Ishikawa (cell line): Measurements from ENCODE around the gene MSLN.

Experiments used
- CEBPB ChIP-seq: IDR thresholded peaks from 2 replicates; pipeline ENCODE4 v1.6.1; 2012
- CREB1 ChIP-seq: IDR thresholded peaks from 2 replicates; pipeline ENCODE4 v1.6.1; 2012; ENCODE audit warnings: low read depth
- EGR1 ChIP-seq: IDR thresholded peaks from 2 replicates; pipeline ENCODE4 v1.6.1; 2012
- EP300 ChIP-seq: IDR thresholded peaks from 2 replicates; pipeline ENCODE4 v1.6.1; 2012; ENCODE audit warnings: borderline replicate concordance
- FOXM1 ChIP-seq: IDR thresholded peaks from 2 replicates; pipeline ENCODE4 v1.6.1; 2012; ENCODE audit warnings: low read depth, borderline replicate concordance
- NFIC ChIP-seq: IDR thresholded peaks from 2 replicates; pipeline ENCODE4 v1.6.1; 2012
- RAD21 ChIP-seq: IDR thresholded peaks from 2 replicates; pipeline ENCODE4 v1.6.1; 2012; ENCODE audit warnings: low read depth
- TAF1 ChIP-seq: IDR thresholded peaks from 2 replicates; pipeline ENCODE4 v1.6.1; 2012; ENCODE audit warnings: low read depth, mild to moderate bottlenecking
- TCF12 ChIP-seq: IDR thresholded peaks from 2 replicates; pipeline ENCODE4 v1.6.1; 2012; ENCODE audit warnings: low read depth
- TEAD4 ChIP-seq: IDR thresholded peaks from 2 replicates; pipeline ENCODE4 v1.6.1; 2012
- YY1 ChIP-seq: IDR thresholded peaks from 2 replicates; pipeline ENCODE4 v1.6.1; 2012; ENCODE audit warnings: low read depth
- ZBTB7A ChIP-seq: IDR thresholded peaks from 2 replicates; pipeline ENCODE4 v1.6.1; 2012; ENCODE audit warnings: low read depth
- TF ChIP-seq, protein P1 (sequence below): IDR thresholded peaks from 2 replicates; pipeline ENCODE4 v1.6.1; 2012
- TF ChIP-seq, protein P2 (sequence below): IDR thresholded peaks from 2 replicates; pipeline ENCODE4 v1.6.1; 2012; ENCODE audit warnings: low read depth, mild to moderate bottlenecking
- TF ChIP-seq, protein P3 (sequence below): IDR thresholded peaks from 2 replicates; pipeline ENCODE4 v1.6.1; 2012

The MSLN gene

DNA sequence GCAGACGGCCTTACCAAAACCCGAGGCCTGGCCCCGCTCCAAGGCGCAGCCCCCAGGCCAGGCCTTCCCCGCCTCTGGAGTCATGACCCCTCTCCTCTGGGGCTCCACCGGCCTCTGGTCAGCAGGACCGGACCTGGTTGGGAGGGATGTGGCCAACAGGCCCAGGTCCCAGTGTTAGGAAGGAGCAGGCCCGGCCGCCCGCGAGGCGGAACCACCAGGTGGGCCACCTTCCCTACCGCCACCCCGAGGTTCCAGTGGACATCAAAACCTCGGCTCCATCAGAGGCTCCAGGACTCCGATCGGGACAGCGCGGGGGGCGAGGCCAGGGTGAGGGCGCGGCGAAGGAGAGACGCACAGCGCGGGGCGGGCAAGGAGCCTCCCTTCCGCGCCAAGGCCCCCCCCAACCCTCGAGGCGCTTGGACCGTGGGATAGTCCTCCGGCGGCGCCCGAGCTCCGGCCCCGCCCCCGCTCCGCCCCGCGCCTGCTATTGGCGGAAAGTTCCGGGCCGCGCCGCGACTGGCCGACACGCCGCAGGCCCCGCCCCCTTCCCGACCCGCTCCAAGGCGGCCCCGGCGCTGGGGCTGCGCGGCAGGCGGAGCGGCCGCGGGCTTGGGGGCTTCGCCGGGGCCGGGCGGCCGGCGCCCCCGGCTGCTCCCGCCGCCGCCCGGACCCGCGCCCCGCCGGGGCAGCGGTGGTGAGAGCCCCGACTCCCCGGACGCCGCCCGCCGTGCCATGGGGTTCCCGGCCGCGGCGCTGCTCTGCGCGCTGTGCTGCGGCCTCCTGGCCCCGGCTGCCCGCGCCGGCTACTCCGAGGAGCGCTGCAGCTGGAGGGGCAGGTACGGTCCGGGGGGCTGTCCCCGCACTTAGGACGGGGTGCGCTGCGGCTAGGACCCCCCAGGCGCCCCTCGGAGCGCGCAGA, 45.7 kb upstream of the MSLN start, which contains the start of gene METRN:
Gene METRN, plus strand, starts transcription at position 561 of the 919 bp plus-strand sequence. Its CDS starts 172 bp downstream, at position 733.
- TF ChIP-seq, protein P1, sequence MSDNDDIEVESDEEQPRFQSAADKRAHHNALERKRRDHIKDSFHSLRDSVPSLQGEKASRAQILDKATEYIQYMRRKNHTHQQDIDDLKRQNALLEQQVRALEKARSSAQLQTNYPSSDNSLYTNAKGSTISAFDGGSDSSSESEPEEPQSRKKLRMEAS = peak; percentile 90
- TF ChIP-seq CREB1 = no peak

DNA sequence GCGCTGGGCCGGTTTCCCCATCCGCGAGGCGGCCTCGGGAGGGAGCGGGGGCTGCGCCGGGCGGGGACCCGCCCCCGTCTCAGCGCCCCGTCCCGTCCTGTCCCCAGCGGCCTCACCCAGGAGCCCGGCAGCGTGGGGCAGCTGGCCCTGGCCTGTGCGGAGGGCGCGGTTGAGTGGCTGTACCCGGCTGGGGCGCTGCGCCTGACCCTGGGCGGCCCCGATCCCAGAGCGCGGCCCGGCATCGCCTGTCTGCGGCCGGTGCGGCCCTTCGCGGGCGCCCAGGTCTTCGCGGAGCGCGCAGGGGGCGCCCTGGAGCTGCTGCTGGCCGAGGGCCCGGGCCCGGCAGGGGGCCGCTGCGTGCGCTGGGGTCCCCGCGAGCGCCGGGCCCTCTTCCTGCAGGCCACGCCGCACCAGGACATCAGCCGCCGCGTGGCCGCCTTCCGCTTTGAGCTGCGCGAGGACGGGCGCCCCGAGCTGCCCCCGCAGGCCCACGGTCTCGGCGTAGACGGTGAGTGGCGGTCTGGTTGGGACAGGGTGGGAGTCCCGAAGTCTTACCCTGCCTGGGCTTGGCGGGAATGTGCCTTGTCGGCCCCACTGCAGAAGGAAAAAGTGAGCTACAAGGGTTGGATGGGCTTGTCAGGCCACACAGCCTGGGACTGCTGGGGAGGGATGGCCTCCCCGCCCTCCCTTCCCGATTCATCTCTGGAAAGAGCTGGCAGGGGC, 44.9 kb upstream of the MSLN start:
- no peak for TF ChIP-seq TAF1
- TF ChIP-seq CREB1 = no peak
- peak; percentile 23; the same call in 1 of the 2 replicates for TF ChIP-seq NFIC

DNA sequence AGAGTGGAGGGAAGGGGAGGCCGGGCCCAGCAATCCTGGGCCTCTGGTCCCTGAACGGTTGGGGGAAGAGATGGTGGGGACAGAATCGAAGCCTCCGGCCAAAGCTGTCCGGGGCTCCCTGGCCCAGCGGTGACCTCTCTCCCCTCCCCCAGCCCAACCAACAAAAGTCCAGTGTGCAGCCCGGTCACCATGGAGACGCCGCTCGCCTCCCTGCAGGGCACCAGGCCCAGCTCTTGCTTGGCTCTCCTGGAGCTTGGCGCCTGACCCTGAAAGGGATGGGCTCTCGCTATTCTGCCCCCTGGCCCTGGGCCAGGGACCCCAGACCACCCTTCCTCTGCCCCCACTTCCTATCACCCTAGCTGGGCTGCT, 44.4 kb upstream of the MSLN start:
- TF ChIP-seq, protein P1 = no peak
- TF ChIP-seq NFIC (peak; percentile 18; the same call in 1 of the 2 replicates), EP300 (no peak), TCF12 (no peak), YY1 (no peak), EGR1 (no peak), ZBTB7A (0 out of 2 replicates have a peak, but pooled peaks have one; percentile 31), CEBPB (no peak), FOXM1 (no peak), RAD21 (no peak), CREB1 (no peak), TEAD4 (no peak), TAF1 (no peak)
- TF ChIP-seq, protein P2, sequence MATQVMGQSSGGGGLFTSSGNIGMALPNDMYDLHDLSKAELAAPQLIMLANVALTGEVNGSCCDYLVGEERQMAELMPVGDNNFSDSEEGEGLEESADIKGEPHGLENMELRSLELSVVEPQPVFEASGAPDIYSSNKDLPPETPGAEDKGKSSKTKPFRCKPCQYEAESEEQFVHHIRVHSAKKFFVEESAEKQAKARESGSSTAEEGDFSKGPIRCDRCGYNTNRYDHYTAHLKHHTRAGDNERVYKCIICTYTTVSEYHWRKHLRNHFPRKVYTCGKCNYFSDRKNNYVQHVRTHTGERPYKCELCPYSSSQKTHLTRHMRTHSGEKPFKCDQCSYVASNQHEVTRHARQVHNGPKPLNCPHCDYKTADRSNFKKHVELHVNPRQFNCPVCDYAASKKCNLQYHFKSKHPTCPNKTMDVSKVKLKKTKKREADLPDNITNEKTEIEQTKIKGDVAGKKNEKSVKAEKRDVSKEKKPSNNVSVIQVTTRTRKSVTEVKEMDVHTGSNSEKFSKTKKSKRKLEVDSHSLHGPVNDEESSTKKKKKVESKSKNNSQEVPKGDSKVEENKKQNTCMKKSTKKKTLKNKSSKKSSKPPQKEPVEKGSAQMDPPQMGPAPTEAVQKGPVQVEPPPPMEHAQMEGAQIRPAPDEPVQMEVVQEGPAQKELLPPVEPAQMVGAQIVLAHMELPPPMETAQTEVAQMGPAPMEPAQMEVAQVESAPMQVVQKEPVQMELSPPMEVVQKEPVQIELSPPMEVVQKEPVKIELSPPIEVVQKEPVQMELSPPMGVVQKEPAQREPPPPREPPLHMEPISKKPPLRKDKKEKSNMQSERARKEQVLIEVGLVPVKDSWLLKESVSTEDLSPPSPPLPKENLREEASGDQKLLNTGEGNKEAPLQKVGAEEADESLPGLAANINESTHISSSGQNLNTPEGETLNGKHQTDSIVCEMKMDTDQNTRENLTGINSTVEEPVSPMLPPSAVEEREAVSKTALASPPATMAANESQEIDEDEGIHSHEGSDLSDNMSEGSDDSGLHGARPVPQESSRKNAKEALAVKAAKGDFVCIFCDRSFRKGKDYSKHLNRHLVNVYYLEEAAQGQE = no peak
- TF ChIP-seq, protein P3, sequence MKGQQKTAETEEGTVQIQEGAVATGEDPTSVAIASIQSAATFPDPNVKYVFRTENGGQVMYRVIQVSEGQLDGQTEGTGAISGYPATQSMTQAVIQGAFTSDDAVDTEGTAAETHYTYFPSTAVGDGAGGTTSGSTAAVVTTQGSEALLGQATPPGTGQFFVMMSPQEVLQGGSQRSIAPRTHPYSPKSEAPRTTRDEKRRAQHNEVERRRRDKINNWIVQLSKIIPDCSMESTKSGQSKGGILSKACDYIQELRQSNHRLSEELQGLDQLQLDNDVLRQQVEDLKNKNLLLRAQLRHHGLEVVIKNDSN = no peak

DNA sequence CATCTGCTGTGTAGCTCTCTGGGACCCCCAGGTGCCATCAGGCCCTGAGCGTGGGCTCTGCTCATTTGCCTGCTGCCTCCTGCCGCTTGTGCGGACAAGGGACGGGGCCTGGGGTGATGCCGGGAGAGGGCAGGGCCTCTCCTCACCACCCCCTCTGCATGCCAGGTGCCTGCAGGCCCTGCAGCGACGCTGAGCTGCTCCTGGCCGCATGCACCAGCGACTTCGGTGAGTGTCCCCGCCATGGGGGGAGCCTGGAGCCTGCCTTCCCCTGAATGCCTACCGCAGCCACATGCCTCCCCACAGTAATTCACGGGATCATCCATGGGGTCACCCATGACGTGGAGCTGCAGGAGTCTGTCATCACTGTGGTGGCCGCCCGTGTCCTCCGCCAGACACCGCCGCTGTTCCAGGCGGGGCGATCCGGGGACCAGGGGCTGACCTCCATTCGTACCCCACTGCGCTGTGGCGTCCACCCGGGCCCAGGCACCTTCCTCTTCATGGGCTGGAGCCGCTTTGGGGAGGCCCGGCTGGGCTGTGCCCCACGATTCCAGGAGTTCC, 43.7 kb upstream of the MSLN start:
- TF ChIP-seq EP300 = no peak
- no peak for TF ChIP-seq YY1
- TF ChIP-seq FOXM1 = no peak
- no peak for TF ChIP-seq TEAD4
- TF ChIP-seq NFIC = no peak
- no peak for TF ChIP-seq RAD21
- TF ChIP-seq EGR1 = no peak
- TF ChIP-seq, protein P2 = no peak
- TF ChIP-seq CREB1 = no peak
- TF ChIP-seq TAF1 = no peak
- no peak for TF ChIP-seq CEBPB
- TF ChIP-seq TCF12 = no peak
- TF ChIP-seq, protein P1 = no peak
- no peak for TF ChIP-seq ZBTB7A

DNA sequence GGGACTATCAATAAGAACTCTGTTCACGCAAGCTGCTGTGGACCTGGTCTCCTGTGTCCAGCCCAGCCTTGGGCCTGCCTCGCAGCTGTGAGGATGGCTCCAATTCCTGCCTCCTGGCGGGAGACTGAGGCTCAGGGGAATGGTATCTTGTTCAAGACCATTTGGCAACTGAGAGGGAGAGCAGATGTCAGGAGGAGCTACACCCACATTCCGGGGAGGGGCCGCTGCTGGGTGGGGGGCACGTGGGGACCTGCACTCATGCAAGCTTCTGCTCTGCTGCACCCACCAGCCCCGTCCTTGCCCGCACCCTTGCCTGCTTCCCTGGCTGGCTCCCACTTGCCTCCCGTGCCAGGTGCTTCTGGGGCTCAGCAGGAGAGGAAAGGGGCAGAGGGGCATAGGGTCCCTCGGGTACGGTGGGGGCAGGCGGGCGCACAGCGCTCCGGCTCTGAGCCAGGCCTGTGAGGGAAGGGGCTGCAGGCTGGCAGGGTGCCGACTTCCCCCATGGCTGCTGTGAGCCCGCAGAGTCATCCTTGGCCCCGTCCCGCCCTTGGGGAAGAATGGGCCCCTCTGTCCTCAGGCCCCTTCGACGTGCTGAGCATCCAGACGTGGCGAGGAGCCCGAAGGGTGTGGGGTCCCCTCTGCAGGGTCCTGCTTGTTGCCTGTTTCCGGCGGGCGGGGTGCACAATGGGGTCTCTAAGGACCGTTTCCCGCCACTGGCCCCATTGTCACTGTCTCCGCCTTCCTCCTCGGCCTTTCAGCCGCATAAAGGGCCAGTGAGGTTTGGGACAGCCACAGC, 42.9 kb upstream of the MSLN start:
- TF ChIP-seq, protein P2 = no peak
- TF ChIP-seq TCF12 (no peak), ZBTB7A (no peak), CREB1 (no peak), NFIC (no peak)
